GM21423 (cell line): Measurements from ENCODE around the gene SCGB1D1.

Source experiments
- ATAC-seq: cut with Tn5 transposase; IDR thresholded peaks from one replicate; pipeline ENCODE4 v1.9.1; 2021; ENCODE audit warnings: mild to moderate bottlenecking, moderate library complexity; ENCODE audit not compliant: unreplicated experiment

Gene SCGB1D1, protein sequence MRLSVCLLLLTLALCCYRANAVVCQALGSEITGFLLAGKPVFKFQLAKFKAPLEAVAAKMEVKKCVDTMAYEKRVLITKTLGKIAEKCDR

DNA sequence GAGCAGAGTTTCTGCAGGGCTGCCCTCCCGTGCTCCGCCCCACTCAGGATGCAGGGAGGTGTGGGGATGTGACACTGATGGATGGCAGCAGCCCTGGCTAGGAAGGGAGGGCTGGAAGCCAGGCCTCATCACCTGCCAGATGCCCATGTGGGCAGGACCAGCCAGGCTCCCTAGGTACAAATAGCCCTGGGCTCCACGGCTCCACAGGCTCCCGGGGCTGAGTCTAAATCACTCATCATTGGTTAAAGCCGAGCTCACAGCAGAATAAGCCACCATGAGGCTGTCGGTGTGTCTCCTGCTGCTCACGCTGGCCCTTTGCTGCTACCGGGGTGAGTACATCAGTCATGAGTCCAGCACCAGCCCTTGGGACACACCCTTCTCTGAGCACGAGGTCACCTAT is at the start of gene SCGB1D1:
SCGB1D1 (plus strand) TSS at position 206 of the 400 bp plus-strand sequence; CDS start at position 275, 69 bp downstream.
- no peak for ATAC-seq

DNA sequence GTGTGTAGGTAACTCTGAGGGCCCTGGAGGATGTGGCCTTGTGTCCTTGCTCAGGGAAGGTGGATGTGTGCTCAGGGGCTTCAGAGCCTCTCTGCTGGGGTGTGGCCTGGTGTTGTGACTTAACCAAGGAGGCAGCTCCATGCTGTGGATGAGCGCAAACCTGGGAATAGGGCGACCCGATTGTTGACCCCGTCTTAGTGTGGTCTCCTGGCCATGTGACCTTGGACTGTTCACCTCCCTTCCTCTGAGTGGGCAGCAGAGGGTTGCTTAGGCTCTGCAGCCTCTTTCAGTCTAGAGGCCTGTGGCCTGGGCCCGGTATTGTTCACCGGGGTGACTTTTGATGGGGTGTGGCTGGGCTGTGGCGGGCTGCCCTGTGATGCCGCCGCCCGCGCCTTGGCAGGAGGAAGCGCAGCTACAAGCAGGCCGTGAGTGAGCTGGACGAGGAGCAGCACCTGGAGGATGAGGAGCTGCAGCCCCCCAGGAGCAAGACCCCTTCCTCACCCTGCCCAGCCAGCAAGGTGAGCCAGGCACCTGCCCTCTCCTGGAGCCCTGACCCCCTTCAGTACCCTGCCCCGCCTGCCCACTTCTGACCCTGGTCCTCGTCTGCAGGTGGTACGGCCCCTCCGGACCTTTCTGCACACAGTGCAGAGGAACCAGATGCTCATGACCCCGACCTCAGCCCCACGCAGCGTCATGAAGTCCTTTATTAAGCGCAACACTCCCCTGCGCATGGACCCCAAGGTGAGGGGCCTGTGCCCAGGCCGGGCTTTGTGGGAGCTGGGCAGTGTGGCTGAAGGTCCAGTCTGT is 49.5 kb upstream of the SCGB1D1 start:
- no peak for ATAC-seq

DNA sequence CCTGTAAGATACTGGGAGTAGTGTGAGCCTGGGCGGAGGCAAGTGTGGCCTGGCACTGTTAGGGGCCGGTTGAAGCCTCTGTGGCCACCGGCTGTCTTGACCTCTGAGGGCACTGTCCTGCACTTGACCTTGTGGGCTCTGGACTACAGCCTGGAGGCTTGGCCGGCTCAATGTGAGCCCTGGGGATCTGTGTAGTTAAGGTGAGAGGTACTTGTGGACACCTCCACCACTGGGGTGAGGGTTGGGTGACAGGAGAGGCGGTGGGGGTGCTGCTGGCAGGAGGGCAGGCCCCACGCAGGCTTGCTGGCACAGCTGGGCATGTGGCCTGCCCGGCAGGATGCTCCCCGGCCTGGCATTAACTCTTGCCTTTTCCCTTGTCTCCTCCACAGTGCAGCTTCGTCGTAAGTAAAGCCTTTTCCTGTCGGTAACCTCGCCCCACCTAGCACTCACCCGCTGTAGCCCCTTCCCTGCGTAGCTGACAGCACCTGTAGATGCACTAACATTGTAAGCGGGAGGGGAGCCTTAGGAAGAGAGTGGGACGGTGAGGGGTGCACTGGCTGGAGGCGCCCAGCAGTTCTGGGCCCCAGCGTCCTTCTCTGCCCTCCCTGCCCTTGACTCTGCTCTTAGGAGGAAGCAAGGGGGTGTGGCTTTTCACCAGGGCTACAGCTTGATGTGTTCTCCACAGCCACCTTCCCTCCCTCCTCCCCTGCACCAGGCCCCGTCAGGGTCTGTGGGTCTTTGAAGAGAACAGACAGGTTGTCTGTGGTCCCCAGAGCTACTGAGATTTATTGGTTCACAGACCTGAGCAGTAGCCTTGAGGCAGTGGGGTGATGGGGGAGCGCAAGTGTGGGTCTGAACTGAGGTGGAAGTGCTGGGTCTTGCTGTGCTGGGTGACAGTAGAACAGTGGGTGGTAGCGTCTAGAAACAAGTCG is 48.6 kb upstream of the SCGB1D1 start:
- ATAC-seq = no peak

GRCh38 chr11:62142043-62142375 is 48.0 kb upstream of the SCGB1D1 start:
- ATAC-seq = no peak

- no peak for ATAC-seq
Measured at GRCh38 chr11:62142921-62143320, 47.1 kb upstream of the SCGB1D1 start.

- no peak for ATAC-seq
Measured at GRCh38 chr11:62143727-62144126, 46.3 kb upstream of the SCGB1D1 start.

GRCh38 chr11:62144641-62145255 is 45.3 kb upstream of the SCGB1D1 start:
- ATAC-seq = no peak

GRCh38 chr11:62145261-62145871 is 44.6 kb upstream of the SCGB1D1 start:
- ATAC-seq = no peak

DNA sequence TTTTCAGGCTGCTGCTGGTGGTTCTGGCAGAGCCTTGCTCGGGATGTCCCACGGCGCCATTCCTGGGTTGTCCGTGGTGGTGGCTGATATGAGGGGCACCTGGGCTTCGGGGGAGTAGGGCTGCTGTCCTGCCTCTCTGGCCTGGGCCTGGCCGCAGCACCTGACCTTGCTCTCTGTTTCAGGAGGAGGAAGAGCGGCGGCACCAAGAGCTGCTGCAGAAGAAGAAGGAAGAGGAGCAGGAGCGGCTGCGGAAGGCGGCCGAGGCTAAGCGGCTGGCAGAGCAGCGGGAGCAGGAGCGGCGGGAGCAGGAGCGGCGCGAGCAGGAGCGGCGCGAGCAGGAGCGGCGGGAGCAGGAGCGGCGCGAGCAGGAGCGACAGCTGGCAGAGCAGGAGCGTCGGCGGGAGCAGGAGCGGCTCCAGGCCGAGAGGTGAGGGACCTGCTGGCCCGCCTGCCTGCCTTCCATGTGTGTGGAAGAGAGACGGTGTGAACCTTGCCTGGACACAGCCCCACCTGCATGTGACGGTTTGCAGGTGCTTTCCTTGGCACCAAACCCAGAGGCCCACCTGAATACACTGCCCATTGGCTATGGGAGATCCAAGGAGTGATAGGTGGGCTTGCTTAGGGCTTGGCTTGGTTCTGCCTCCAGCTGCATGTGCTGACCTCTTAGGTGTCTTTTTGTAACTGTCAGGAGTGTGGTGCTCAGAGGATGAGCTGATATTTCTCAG is 43.4 kb upstream of the SCGB1D1 start:
- no peak for ATAC-seq

GRCh38 chr11:62147545-62147944 is 42.5 kb upstream of the SCGB1D1 start:
- ATAC-seq = no peak

- ATAC-seq = no peak
Measured at GRCh38 chr11:62148271-62148980, 41.6 kb upstream of the SCGB1D1 start.

DNA sequence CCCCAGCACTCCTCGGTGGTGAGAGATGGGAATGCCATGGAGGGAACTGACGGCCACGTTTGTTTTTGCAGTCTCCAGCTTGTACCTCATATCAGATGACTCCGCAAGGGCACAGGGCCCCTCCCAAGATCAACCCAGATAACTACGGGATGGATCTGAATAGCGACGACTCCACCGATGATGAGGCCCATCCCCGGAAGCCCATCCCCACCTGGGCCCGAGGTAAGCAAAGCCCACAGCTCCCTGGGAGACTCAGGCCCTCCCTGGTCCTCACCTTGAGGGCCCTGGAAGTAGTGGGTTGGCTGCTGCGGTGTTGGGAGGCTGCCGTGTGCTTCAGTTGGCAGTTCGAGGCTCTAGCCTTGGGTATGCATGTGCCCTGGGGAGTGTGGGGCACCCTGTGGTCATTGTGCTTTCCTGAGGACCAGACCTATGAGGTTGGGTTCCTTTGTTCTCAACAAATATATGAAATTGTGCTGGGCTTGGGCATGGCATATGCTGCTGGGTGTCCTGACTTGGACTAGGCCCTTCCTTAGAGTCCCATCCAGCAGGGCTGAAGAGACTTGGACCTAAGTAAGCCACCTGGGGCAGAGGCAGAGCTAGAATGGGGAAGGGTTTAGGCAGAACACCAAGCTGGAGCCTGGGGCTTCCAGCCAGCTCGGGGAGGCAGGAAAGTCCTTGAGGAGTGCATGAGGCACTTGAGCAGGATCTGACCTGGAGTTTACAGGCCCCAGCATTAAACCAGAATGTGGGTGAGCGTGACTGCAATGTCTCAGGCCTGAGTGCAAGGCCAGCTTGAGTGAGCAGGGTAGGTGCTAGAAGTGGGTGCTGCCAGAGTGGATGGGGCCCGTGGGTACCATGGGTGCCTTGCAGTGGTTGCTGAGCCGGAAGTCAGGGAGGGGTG is 39.8 kb upstream of the SCGB1D1 start:
- no peak for ATAC-seq

DNA sequence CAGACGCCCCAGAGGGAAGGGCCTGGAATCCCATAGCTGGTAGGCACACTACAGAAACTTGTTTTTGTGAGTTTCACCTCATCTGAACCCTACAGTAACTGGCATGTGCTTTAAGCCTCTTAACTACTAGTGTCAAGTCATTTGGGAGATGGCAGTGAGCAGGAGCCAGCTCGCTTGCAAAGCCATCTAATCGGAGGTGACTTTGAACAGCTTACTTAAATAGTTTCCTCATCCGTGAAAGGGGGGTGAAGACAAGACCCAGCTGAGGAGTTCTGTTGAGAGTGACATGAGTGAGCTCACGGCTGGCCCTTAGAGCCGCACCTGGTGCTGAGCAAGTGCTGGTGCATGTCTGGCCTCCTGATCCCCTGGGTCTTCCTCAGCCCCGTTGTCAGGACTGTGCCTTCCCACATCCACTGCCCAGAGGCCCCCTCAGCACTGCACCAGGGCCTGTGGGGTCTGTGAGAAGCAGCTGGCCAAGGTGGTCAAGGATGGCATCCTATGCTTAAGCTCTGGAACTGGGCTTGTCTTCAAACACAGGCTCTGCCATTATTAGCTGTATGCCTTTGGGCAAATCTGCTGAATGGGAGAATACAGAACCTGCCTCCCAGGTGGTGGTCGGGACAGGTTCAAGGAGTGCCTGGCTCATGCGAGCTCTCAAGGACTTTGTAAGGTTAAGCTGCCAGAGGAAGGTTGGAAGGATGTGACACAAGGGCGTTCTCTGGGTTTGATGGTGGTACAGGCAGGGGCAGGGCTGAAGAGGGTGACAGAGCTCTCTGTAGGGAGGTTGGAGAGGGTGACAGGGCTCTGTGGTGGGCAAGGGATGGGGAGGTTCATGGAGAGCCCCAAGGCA is 38.9 kb upstream of the SCGB1D1 start:
- no peak for ATAC-seq

- no peak for ATAC-seq
Measured at GRCh38 chr11:62151737-62152102, 38.3 kb upstream of the SCGB1D1 start.

DNA sequence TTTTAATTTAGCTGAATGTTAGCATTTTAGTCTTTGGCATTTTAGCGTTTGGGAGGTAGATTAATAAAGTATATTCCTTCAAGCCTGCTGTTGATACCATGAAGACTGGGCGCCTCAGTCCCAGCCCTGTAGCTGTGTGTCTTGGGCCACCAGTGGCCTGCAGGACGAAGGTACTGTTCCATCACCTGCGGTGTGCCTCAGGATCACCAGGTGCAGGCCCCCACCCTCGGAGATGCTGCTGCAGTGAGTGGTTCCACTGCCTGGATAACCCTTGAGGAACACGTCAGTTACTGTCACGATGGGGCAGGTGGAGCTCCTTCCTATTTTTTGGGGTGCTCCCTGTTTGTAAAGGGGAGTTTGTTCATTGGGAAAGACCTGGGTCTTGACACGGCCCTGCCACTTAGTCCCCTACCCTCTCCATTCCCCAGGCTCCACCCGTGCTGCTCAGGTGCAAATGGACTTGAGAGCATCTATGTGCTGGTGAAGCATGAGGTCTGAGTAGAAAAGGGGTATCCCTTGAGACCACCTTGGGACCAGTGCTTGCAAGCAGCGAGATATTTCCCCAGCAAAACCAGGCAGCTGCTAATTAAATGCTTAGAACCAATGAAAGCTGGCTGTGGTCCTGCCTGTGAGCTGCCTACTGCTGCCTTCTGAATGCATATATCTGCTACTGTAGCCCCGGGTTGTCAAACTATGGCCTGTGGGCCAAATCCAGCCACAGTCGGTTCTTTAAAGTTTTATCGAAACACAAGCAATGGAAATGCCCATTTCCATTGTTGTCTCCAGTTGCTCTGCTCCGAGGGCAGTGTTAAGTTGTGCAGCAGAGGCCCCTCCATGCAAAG is 37.5 kb upstream of the SCGB1D1 start:
- no peak for ATAC-seq

GRCh38 chr11:62153087-62153395 is 37.0 kb upstream of the SCGB1D1 start:
- no peak for ATAC-seq

- no peak for ATAC-seq
Measured at GRCh38 chr11:62153617-62154016, 36.4 kb upstream of the SCGB1D1 start.
